ENCODE data around the gene RPL29. TPM values are rescaled to one million over a fixed set of nuclear protein-coding genes. Genes with fewer than 3 reads are reported as not detected.
A peak's percentile ranks its signal among the peaks of the same experiment; 100 is the strongest.

RPL29 gene
- total and polyA plus RNA-seq, 2 of the 4 experiments (the other 2 are of a cell fraction) = 2,081 to 2,126 TPM

DNA sequence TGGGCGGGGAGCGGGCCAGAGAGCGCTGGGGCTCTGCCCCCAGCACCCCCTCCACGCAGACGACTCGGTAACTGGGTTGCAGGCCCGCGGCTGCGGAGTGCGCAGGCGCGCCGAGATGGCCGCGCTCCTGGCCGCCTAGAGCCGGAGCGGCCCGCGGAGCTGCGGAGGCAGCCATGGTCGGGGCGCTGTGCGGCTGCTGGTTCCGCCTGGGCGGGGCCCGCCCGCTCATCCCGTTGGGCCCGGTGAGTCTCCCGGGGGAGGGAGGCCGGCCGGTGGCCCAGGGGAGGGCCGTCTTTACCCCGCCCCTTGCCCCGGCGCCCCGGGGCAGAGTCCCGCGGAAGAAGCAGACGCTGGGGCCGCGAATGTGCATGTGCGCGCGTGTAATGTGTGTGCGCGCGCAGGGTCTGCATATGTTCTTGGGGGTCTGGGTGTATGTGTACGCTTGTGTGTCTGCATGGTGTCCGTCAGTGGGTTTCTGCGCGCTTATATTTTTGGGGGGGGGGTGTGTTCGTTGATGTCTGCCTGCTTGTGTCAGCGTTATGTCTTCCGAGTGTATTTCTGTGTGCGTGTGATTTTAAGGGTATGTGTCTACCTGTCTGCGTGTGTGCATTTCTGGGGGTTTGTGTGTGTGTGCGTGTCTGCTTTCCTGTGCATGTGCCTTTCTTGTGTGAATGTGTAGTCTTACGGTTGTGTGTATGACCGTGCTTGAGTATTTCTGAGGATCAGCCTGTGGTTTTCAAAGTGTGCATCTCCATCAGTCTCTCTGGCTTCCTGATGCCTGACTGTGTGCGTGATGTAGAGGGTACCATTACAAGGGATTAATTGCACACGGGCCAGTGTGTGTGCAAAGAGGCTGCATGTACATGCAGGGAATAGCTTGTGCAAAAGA, 20.5 kb downstream of the RPL29 start, which contains the start of gene ABHD14A:
ABHD14A (plus strand) TSS at position 102 of the 889 bp plus-strand sequence; CDS start at position 174, 72 bp downstream.
- intact Hi-C loops (cut with micrococcal nuclease) = loop anchor here (1.0 kb wide), 1 partner anchor 33 kb away; the partner anchor contains the start of gene PARP3
- peak within 1 kb of the TSS; percentile 61 for H3K9ac ChIP-seq (ENCODE audit: low read depth, low read length)
- H2BK5ac ChIP-seq (ENCODE audit: low read depth, low read length, poor library complexity, severe bottlenecking) = peak within 1 kb of the TSS; percentile 70
- peak within 1 kb of the TSS; percentile 84 for H2BK15ac ChIP-seq (ENCODE audit: low read depth, low read length)
- 0% methylated on average over 51 of the region's 63 CpGs; no CpG with 5 or more reads in 1 of the 2 experiments for WGBS, 2 experiments (ENCODE audit: extremely low coverage in 2 of 2, insufficient read length in 1 of 2)
- peak within 1 kb of the TSS; percentile 90 to 98 for H4K8ac ChIP-seq (ENCODE audit: low read depth in 2 of 2, low read length in 2 of 2)
- H2BK20ac ChIP-seq (ENCODE audit: low read depth, low read length) = peak within 1 kb of the TSS; percentile 72; the same call in 1 of the 2 replicates
- H4K5ac ChIP-seq (ENCODE audit: low read depth, low read length) = peak within 1 kb of the TSS; percentile 95
- no peak for TF ChIP-seq NFE2L2 (IDR thresholded peaks at IDR 0.05; ENCODE audit: low read depth, low read length)
- peak; percentile 53; the same call in 1 of the 2 replicates for TF ChIP-seq MAZ (IDR thresholded peaks at IDR 0.05; ENCODE audit: borderline replicate concordance, low read depth, low read length)
- H3K23ac ChIP-seq (ENCODE audit: low read depth, low read length) = peak within 1 kb of the TSS; percentile 97
- no peaks in the 10 kb centered on the region for H3K36me3 ChIP-seq (ENCODE audit: control insufficient read depth, insufficient read depth, low read length)
- H3K4ac ChIP-seq (ENCODE audit: low read depth, low read length) = peak within 1 kb of the TSS; percentile 95
- peak; percentile 55 for DNase-seq
- peak within 1 kb of the TSS; percentile 71 for H2AK9ac ChIP-seq (replicated peaks; ENCODE audit: low read depth, low read length, poor library complexity)
- peaks cover 12% of the 10 kb centered on the region for H3K9me1 ChIP-seq (ENCODE audit: insufficient read depth, low read length)
- no peaks in the 10 kb centered on the region for H3K9me3 ChIP-seq (ENCODE audit: control insufficient read depth, insufficient read depth, low read length)
- peak within 1 kb of the TSS; percentile 97 for H2AFZ ChIP-seq (replicated peaks; ENCODE audit: low read length, poor library complexity)
- peak within 1 kb of the TSS; percentile 68 for H3K4me3 ChIP-seq (ENCODE audit: insufficient read depth, low read depth, low read length)
- H2AK5ac ChIP-seq (ENCODE audit: low read depth, low read length) = peak within 1 kb of the TSS; percentile 95
- H4K91ac ChIP-seq (ENCODE audit: insufficient read depth, low read depth, low read length) = peak within 1 kb of the TSS; percentile 91
- peak within 1 kb of the TSS; percentile 93 for H3K4me2 ChIP-seq (ENCODE audit: low read depth, low read length)
- peak within 1 kb of the TSS; percentile 68 for H2BK120ac ChIP-seq (ENCODE audit: low read depth, low read length)
- no peaks in the 10 kb centered on the region for H3K27me3 ChIP-seq (ENCODE audit: control insufficient read depth, insufficient read depth, low read length)
- peak within 1 kb of the TSS; percentile 43 for H3K27ac ChIP-seq (ENCODE audit: insufficient read depth, low read length)
- H3K18ac ChIP-seq (ENCODE audit: low read depth, low read length) = peak within 1 kb of the TSS; percentile 50
- H3K56ac ChIP-seq (ENCODE audit: extremely low read depth, insufficient read depth, low read length) = peak within 1 kb of the TSS; percentile 68; the same call in 1 of the 2 replicates
- H3K79me1 ChIP-seq (ENCODE audit: low read depth in 1 of 2, low read length in 2 of 2) = peaks cover 10 to 33% of the 10 kb centered on the region in 2 experiments; a peak in 3 of 4 replicates
- H3K4me1 ChIP-seq (ENCODE audit: control insufficient read depth, insufficient read depth, low read length) = peaks cover 13% of the 10 kb centered on the region
- H4K20me1 ChIP-seq (ENCODE audit: insufficient read depth, low read length) = peaks cover 4% of the 10 kb centered on the region; the same call in 1 of the 2 replicates
- CTCF ChIA-PET = interaction anchor here (1.0 kb wide), 1 partner anchor 18 kb away, joined by 4 read pairs; no protein-coding TSS in a partner anchor
- H3K14ac ChIP-seq (replicated peaks; ENCODE audit: low read depth, low read length) = peak within 1 kb of the TSS; percentile 92
- dilution Hi-C loops (cut with HindIII; ENCODE audit: low sequenced_read_pairs, unreplicated experiment) = no loop called here
- ATAC-seq (ENCODE audit: low read depth) = peak; percentile 79
- BruUV-seq (replicated peaks) = no TSS peak
- POLR2A ChIA-PET (ENCODE audit: unreplicated experiment) = no interaction called here
- in situ Hi-C loops (cut with MboI; ENCODE audit: low sequenced_read_pairs) = loop anchor here (25.0 kb wide), 1 partner anchor 1638 kb away; the partner anchor contains the start of genes RASSF1, TUSC2 and ZMYND10

Measured in IMR-90 (cell line).